CD14-positive monocyte (primary cell): ENCODE measurements around the gene PTCHD4. TPM values are rescaled to one million over a fixed set of nuclear protein-coding genes. Genes with fewer than 3 reads are reported as not detected.

Source experiments
- DNase-seq, 3 donors: peaks; one replicate each; pipeline ENCODE4 v3.0.0-alpha.2; 2011 to 2022
- H2AFZ ChIP-seq: 2 replicates; pipeline ENCODE4 v1.6.0; 2012; ENCODE audit warnings: mild to moderate bottlenecking, low read depth, low read length, inconsistent platforms; ENCODE audit not compliant: insufficient read depth, poor library complexity, severe bottlenecking
- H3K27ac ChIP-seq, 2 donors: 1 replicate in 1 of 2; 2 replicates in 1 of 2; pipeline ENCODE4 v1.5.1; 2012 to 2013; ENCODE audit warnings: low read length in 2 of 2, control low read depth in 1 of 2, inconsistent platforms in 1 of 2, low read depth in 1 of 2, mild to moderate bottlenecking in 1 of 2
- H3K27me3 ChIP-seq, 2 donors: one replicate each; pipeline versions ENCODE4 v1.6.0 to v1.6.1; 2011 to 2013; ENCODE audit warnings: low read length in 2 of 2; ENCODE audit not compliant: control insufficient read depth in 2 of 2, insufficient read depth in 2 of 2
- H3K36me3 ChIP-seq, 2 donors: replicated peaks in 1 of 2; 1 replicate in 1 of 2; 2 replicates in 1 of 2; pipeline versions ENCODE4 v1.5.1 to v1.6.1; 2012 to 2013; ENCODE audit warnings: low read length in 2 of 2, control low read depth in 1 of 2, inconsistent platforms in 1 of 2, mild to moderate bottlenecking in 1 of 2; ENCODE audit not compliant: insufficient read depth in 2 of 2, control insufficient read depth in 1 of 2
- H3K4me1 ChIP-seq, 2 donors: 1 replicate in 1 of 2; 2 replicates in 1 of 2; pipeline versions ENCODE4 v1.5.1 to v1.6.1; 2012 to 2013; ENCODE audit warnings: low read length in 2 of 2, control low read depth in 1 of 2, inconsistent platforms in 1 of 2, mild to moderate bottlenecking in 1 of 2, moderate library complexity in 1 of 2; ENCODE audit not compliant: insufficient read depth in 2 of 2, control insufficient read depth in 1 of 2
- H3K4me2 ChIP-seq: replicated peaks from 2 replicates; pipeline ENCODE3; 2012; ENCODE audit warnings: low read length, moderate library complexity, mild to moderate bottlenecking; ENCODE audit not compliant: poor library complexity, severe bottlenecking; ENCODE audit errors: extremely low read depth
- H3K4me3 ChIP-seq, 3 experiments: fragments of 200-600 bp in 1 of 3; sonication (generic) in 1 of 3; replicated peaks in 1 of 3; 1 replicate in 2 of 3; 2 replicates in 1 of 3; pipeline ENCODE4 v1.5.1; 2011 to 2013; ENCODE audit warnings: low read length in 3 of 3, mild to moderate bottlenecking in 3 of 3, control low read depth in 2 of 3, low read depth in 2 of 3, inconsistent platforms in 1 of 3, moderate library complexity in 1 of 3
- H3K79me2 ChIP-seq: 2 replicates; pipeline ENCODE4 v1.6.0; 2012; ENCODE audit warnings: mild to moderate bottlenecking, control low read depth, inconsistent platforms, low read length, moderate library complexity; ENCODE audit not compliant: insufficient read depth
- H3K9ac ChIP-seq: 2 replicates; pipeline ENCODE4 v1.6.0; 2017; ENCODE audit warnings: low read length, mild to moderate bottlenecking; ENCODE audit not compliant: insufficient read depth, poor library complexity, severe bottlenecking
- H3K9me3 ChIP-seq, 2 donors: replicated peaks in 1 of 2; 1 replicate in 1 of 2; 2 replicates in 1 of 2; pipeline versions ENCODE4 v1.5.1 to v1.6.1; 2012 to 2013; ENCODE audit warnings: low read length in 2 of 2, control low read depth in 1 of 2; ENCODE audit not compliant: control insufficient read depth in 1 of 2, insufficient read depth in 1 of 2
- H4K20me1 ChIP-seq: 2 replicates; pipeline ENCODE4 v1.6.0; 2012; ENCODE audit warnings: mild to moderate bottlenecking, low read length, control low read depth, moderate library complexity; ENCODE audit not compliant: insufficient read depth
- H3K27ac Mint-ChIP-seq, 7 donors: one replicate each; pipeline ENCODE4 v1.8.0; 2020; ENCODE audit warnings: mild to moderate bottlenecking in 7 of 7, mixed read lengths in 7 of 7, moderate library complexity in 6 of 7, inconsistent platforms in 2 of 7
- H3K27me3 Mint-ChIP-seq, 3 donors: one replicate each; pipeline ENCODE4 v1.8.0; 2021 to 2022; ENCODE audit warnings: low read depth in 3 of 3, mild to moderate bottlenecking in 3 of 3, mixed read lengths in 3 of 3, moderate library complexity in 3 of 3, inconsistent platforms in 1 of 3
- H3K36me3 Mint-ChIP-seq, 2 donors: one replicate each; pipeline ENCODE4 v1.8.0; 2020; ENCODE audit warnings: mixed read lengths in 2 of 2, inconsistent platforms in 1 of 2, mild to moderate bottlenecking in 1 of 2
- H3K4me1 Mint-ChIP-seq: one replicate; pipeline ENCODE4 v1.8.0; 2020; ENCODE audit warnings: mild to moderate bottlenecking, mixed read lengths
- H3K4me3 Mint-ChIP-seq, 2 donors: one replicate each; pipeline ENCODE4 v1.8.0; 2020; ENCODE audit warnings: mild to moderate bottlenecking in 2 of 2, mixed read lengths in 2 of 2, moderate library complexity in 1 of 2
- H3K9me3 Mint-ChIP-seq, 7 donors: one replicate each; pipeline ENCODE4 v1.8.0; 2020 to 2022; ENCODE audit warnings: mixed read lengths in 7 of 7, mild to moderate bottlenecking in 6 of 7, moderate library complexity in 6 of 7, inconsistent platforms in 2 of 7
- WGBS: methylation state at CpG from one replicate; pipeline ENCODE4 v1.1.5; 2013; ENCODE audit warnings: missing lambda C conversion rate; ENCODE audit not compliant: insufficient coverage; 5-methylcytosine and 5-hydroxymethylcytosine counted together
- intact Hi-C, 2 donors: fragments of 100-400 bp; cut with micrococcal nuclease; formaldehyde crosslinking; loops; one replicate each; pipeline versions ENCODE4 v1.15.0 to v1.15.1; 2023
- polyA plus RNA-seq, 3 donors: library from polyadenylated mRNA; depleted of rRNA in 1 of 3; unstranded in 2 of 3; stranded (reverse) in 1 of 3; fragments of 300-500 nt in 2 of 3; fragments of >200 nt in 1 of 3; fragmentation: Illumina TruSeq in 2 of 3; gene quantifications; 1 replicate in 2 of 3; 2 replicates in 1 of 3; pipeline ENCODE4 v1.2.3, GENCODE V29; 2012 to 2021
- TF ChIP-seq, protein P1 (sequence below): fragments of 200-600 bp; IDR thresholded peaks from one replicate; pipeline ENCODE4 v1.8.0; 2022; ENCODE audit warnings: antibody characterized with exemption, mild to moderate bottlenecking

Gene PTCHD4
- polyA plus RNA-seq, 3 donors, result not detected

DNA sequence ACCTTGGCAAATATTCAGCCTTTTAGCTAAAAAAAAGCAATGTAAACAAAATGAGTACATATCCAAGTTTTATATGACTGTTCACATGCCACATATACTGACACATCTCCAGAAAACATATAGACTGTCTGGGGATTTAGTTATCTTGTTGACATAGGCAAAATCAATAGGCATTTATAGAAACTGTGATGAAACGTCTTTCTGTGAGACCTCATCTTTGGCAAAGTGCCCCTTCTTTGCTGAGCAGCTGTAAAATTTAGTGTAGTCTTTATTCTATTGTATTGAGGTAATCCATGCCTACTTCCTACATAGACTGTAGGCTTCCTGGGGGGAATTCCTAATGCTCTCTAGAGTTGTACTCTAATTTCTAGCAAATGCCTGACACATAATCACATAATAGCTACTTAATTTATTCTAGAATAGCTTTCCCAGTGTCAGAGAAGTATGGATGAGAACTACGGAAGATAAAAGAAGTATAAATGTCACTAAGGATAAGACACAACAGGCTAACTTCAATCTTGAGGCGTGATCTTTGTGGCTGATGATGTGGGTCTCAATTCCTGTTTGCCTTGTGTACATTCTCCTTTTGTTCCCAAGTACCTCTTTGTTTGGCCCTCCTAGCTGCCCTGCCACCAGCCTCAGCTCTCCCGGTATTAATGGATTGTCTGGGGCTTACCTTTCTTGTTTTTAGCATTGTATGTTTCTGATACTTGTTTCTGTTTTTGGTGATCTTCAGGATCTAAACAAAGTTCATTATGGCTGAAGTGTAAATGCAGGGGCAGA, 30.6 kb downstream of the PTCHD4 start:
- no peak overlapping the region for H2AFZ ChIP-seq
- H3K4me1 Mint-ChIP-seq, result no peaks in the 10 kb centered on the region

DNA sequence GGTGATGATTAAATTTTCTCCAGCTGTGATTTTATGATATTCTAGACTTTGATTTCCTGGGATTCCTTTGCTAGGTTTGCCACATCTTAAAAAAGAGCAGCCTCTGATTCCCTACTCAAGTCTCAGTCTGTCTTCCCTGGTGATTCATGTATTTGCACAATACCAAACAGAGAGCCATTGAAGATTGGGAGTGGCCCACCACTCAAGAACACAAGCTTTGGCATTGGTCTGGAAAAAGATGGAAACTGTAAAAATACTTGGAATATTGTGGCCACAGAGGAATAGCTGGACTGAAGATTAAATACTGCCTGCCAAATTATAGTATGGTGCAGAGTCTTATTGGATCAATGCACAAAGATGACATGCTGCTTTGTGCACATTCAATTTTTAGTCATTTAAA, 32.9 kb downstream of the PTCHD4 start:
- H3K4me2 ChIP-seq, result no peak overlapping the region
- no peak overlapping the region for H3K4me3 Mint-ChIP-seq
- TF ChIP-seq, protein P1, sequence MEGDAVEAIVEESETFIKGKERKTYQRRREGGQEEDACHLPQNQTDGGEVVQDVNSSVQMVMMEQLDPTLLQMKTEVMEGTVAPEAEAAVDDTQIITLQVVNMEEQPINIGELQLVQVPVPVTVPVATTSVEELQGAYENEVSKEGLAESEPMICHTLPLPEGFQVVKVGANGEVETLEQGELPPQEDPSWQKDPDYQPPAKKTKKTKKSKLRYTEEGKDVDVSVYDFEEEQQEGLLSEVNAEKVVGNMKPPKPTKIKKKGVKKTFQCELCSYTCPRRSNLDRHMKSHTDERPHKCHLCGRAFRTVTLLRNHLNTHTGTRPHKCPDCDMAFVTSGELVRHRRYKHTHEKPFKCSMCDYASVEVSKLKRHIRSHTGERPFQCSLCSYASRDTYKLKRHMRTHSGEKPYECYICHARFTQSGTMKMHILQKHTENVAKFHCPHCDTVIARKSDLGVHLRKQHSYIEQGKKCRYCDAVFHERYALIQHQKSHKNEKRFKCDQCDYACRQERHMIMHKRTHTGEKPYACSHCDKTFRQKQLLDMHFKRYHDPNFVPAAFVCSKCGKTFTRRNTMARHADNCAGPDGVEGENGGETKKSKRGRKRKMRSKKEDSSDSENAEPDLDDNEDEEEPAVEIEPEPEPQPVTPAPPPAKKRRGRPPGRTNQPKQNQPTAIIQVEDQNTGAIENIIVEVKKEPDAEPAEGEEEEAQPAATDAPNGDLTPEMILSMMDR, result no peak
- no peaks in the 10 kb centered on the region for H4K20me1 ChIP-seq
- no peak overlapping the region for H3K4me3 ChIP-seq
- no peak for DNase-seq
- H2AFZ ChIP-seq, result no peak overlapping the region
- no peaks in the 10 kb centered on the region for H3K36me3 Mint-ChIP-seq
- H3K27ac Mint-ChIP-seq, result no peak overlapping the region
- H3K4me1 Mint-ChIP-seq, result no peaks in the 10 kb centered on the region
- H3K27ac ChIP-seq, result no peak overlapping the region
- no peak overlapping the region for H3K9ac ChIP-seq
- no peaks in the 10 kb centered on the region for H3K9me3 ChIP-seq
- no peaks in the 10 kb centered on the region for H3K36me3 ChIP-seq
- peaks cover 0 to 1% (median 0%) of the 10 kb centered on the region in 3 donors for H3K27me3 Mint-ChIP-seq
- no peaks in the 10 kb centered on the region for H3K79me2 ChIP-seq
- no peaks in the 10 kb centered on the region for H3K4me1 ChIP-seq
- H3K27me3 ChIP-seq, result no peaks in the 10 kb centered on the region
- peaks cover 0 to 7% (median 2%) of the 10 kb centered on the region in 7 donors for H3K9me3 Mint-ChIP-seq
- intact Hi-C loops, result no loop called here

More for the DNA sequence above, 30.6 kb downstream of the PTCHD4 start:
- Histone ChIP-seq H3K27me3 (no peaks in the 10 kb centered on the region), H3K9me3 (no peaks in the 10 kb centered on the region), H3K4me3 (no peak overlapping the region), H3K79me2 (no peaks in the 10 kb centered on the region), H3K9ac (no peak overlapping the region), H3K4me2 (no peak overlapping the region), H3K4me1 (no peaks in the 10 kb centered on the region), H3K27ac (no peak overlapping the region), H3K36me3 (no peaks in the 10 kb centered on the region), H4K20me1 (no peaks in the 10 kb centered on the region)
- H3K27ac Mint-ChIP-seq, result no peak overlapping the region
- no CpG with 5 or more reads among the region's 4 CpGs for WGBS
- TF ChIP-seq, protein P1, result no peak
- intact Hi-C loops, result no loop called here
- peaks cover 0 to 2% (median 0%) of the 10 kb centered on the region in 3 donors for H3K27me3 Mint-ChIP-seq
- no peak overlapping the region for H3K4me3 Mint-ChIP-seq
- H3K9me3 Mint-ChIP-seq, result peaks cover 0 to 5% (median 2%) of the 10 kb centered on the region in 7 donors
- DNase-seq, result no peak
- no peaks in the 10 kb centered on the region for H3K36me3 Mint-ChIP-seq
